ENCODE data around the gene NIT1. TPM values are rescaled to one million over a fixed set of nuclear protein-coding genes. Genes with fewer than 3 reads are reported as not detected.

NIT1 gene
- total and polyA plus RNA-seq, 9 of the 15 experiments (the other 6 are each of a cell fraction or from before 2014, with no cell fraction given), result 18.4 to 76.0 (median 33.7) TPM

- ATAC-seq, result no peak
- DNase-seq (ENCODE audit: extremely low read depth in 1 of 4, low spot score in 3 of 4), result no peak
- TF ChIP-seq IFI16 (CRISPR knock-in tag; IDR thresholded peaks at IDR 0.05) (no peak), ZNF780A (CRISPR knock-in tag; IDR thresholded peaks at IDR 0.05) (no peak), ZNF263 (CRISPR knock-in tag; IDR thresholded peaks at IDR 0.05; ENCODE audit: borderline replicate concordance) (no peak), HNRNPH1 (optimal IDR thresholded peaks at IDR 0.05; ENCODE audit: low read depth, low read length) (no peak), SP1 (CRISPR knock-in tag; IDR thresholded peaks at IDR 0.05) (no peak), PCBP1 (IDR thresholded peaks at IDR 0.05; ENCODE audit: low read depth, low read length, poor library complexity, severe bottlenecking) (no peak), ZBTB34 (CRISPR knock-in tag; IDR thresholded peaks at IDR 0.05) (no peak), ZNF431 (CRISPR knock-in tag; IDR thresholded peaks at IDR 0.05) (no peak), EP400 (IDR thresholded peaks at IDR 0.05) (no peak), POLR2G (IDR thresholded peaks at IDR 0.05; ENCODE audit: low read depth, low read length) (peak; percentile 47; the same call in 1 of the 2 replicates), BMI1 (IDR thresholded peaks at IDR 0.05; ENCODE audit: low read length) (no peak), ZBTB8A (IDR thresholded peaks at IDR 0.05; ENCODE audit: partially characterized antibody) (no peak)
- TF ChIP-seq, protein P1, sequence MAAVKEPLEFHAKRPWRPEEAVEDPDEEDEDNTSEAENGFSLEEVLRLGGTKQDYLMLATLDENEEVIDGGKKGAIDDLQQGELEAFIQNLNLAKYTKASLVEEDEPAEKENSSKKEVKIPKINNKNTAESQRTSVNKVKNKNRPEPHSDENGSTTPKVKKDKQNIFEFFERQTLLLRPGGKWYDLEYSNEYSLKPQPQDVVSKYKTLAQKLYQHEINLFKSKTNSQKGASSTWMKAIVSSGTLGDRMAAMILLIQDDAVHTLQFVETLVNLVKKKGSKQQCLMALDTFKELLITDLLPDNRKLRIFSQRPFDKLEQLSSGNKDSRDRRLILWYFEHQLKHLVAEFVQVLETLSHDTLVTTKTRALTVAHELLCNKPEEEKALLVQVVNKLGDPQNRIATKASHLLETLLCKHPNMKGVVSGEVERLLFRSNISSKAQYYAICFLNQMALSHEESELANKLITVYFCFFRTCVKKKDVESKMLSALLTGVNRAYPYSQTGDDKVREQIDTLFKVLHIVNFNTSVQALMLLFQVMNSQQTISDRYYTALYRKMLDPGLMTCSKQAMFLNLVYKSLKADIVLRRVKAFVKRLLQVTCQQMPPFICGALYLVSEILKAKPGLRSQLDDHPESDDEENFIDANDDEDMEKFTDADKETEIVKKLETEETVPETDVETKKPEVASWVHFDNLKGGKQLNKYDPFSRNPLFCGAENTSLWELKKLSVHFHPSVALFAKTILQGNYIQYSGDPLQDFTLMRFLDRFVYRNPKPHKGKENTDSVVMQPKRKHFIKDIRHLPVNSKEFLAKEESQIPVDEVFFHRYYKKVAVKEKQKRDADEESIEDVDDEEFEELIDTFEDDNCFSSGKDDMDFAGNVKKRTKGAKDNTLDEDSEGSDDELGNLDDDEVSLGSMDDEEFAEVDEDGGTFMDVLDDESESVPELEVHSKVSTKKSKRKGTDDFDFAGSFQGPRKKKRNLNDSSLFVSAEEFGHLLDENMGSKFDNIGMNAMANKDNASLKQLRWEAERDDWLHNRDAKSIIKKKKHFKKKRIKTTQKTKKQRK (IDR thresholded peaks at IDR 0.05; ENCODE audit: borderline replicate concordance, low read depth, low read length), result no peak
Measured at GRCh38 chr1:161160671-161161145, 42.8 kb downstream of the NIT1 start.

More at GRCh38 chr1:161160671-161161145, 42.8 kb downstream of the NIT1 start:
- POLR2A ChIA-PET, result interaction anchor here (1.1 to 1.7 kb wide), 3 partner anchors 13 to 141 kb away, joined by 3 to 4 read pairs (median 4); no protein-coding TSS in a partner anchor
- WGBS (ENCODE audit: insufficient coverage, low coverage, missing lambda C conversion rate), result 90% methylated on average over 18 of the region's 22 CpGs
- intact Hi-C loops (cut with micrococcal nuclease) (no loop called here), in situ Hi-C loops (cut with MboI) (no loop called here)
- peaks cover 58% of the 10 kb centered on the region for H3K79me2 ChIP-seq (ENCODE audit: control insufficient read depth, insufficient read depth, low read length)
- peak overlapping the region; percentile 75; the same call in 1 of the 2 replicates for H3K4me3 ChIP-seq
- CTCF ChIA-PET (ENCODE audit: low intra/inter-chr PET ratio), result no interaction called here
- H3K4me2 ChIP-seq (ENCODE audit: insufficient read depth, low read length), result peak overlapping the region; percentile 95
- peak overlapping the region; percentile 78; the same call in 2 of the 3 replicates for H3K27ac ChIP-seq (ENCODE audit: extremely low read depth, low read depth, low read length)
- no peaks in the 10 kb centered on the region for H3K9me3 ChIP-seq (replicated peaks; ENCODE audit: control insufficient read depth, insufficient read depth, low read depth, low read length)
- H3K9ac ChIP-seq (ENCODE audit: insufficient read depth in 1 of 2, low read depth in 2 of 2, low read length in 2 of 2), result peak overlapping the region; percentile 65 to 88
- peaks cover 60 to 63% of the 10 kb centered on the region in 2 experiments for H3K4me1 ChIP-seq (replicated peaks in 1 of 2; ENCODE audit: control insufficient read depth in 2 of 2, insufficient read depth in 2 of 2, low read length in 2 of 2)
- no peak overlapping the region for H2AFZ ChIP-seq (ENCODE audit: low read depth, low read length)
- no peak for FAIRE-seq
- H4K20me1 ChIP-seq (replicated peaks; ENCODE audit: control insufficient read depth, insufficient read depth, low read length), result no peaks in the 10 kb centered on the region
- no peaks in the 10 kb centered on the region for H3K9me1 ChIP-seq (ENCODE audit: control insufficient read depth, insufficient read depth, low read length)
- no TSS peak for BruUV-seq (replicated peaks)
- peaks cover 69% of the 10 kb centered on the region for H3K36me3 ChIP-seq (ENCODE audit: control insufficient read depth, insufficient read depth, low read length)
- no peaks in the 10 kb centered on the region for H3K27me3 ChIP-seq (ENCODE audit: control insufficient read depth in 2 of 2, insufficient read depth in 2 of 2, low read length in 2 of 2)

Data from K562 (cell line).